ENCODE results near the gene UQCC3.
A peak's percentile ranks its signal among the peaks of the same experiment; 100 is the strongest.
"Not testable (repeated sequence)": the region's sequence is repeated elsewhere in the genome, so short reads cannot be mapped to it uniquely, and the experiment has no call there.

The UQCC3 gene

DNA sequence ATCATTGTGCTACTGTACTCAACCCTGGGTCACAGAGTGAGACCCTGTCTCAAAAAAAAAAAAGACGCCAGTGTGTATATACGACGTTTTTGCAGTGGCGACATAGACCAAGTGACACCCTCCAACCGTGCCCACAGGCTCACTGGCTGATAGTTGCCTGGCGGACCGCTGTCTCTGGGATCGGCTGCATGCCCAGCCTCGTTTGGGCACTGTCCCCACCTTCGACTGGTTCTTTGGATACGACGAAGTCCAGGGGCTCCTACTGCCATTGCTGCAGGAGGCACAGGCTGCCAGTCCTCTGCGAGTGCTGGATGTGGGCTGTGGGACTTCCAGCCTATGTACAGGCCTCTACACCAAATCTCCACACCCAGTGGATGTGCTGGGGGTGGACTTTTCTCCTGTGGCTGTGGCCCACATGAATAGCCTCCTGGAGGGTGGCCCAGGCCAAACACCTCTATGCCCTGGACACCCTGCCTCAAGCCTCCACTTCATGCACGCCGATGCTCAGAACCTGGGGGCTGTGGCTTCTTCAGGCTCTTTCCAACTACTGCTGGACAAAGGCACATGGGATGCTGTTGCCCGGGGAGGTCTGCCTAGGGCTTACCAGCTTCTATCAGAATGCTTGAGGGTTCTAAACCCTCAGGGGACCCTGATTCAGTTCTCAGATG lies 5.1 kb upstream of the UQCC3 start:
- H3K27ac ChIP-seq: peak overlapping the region; percentile 95
- no peak for TF ChIP-seq CTCF (IDR thresholded peaks at IDR 0.05)
- no peak for TF ChIP-seq ZFX (IDR thresholded peaks at IDR 0.05; ENCODE audit: borderline replicate concordance)

GRCh38 chr11:62667460-62667859 lies 4.0 kb upstream of the UQCC3 start:
- TF ChIP-seq ZFX (IDR thresholded peaks at IDR 0.05; ENCODE audit: borderline replicate concordance): no peak
- TF ChIP-seq CTCF (IDR thresholded peaks at IDR 0.05): no peak
- peak overlapping the region; percentile 95 for H3K27ac ChIP-seq

DNA sequence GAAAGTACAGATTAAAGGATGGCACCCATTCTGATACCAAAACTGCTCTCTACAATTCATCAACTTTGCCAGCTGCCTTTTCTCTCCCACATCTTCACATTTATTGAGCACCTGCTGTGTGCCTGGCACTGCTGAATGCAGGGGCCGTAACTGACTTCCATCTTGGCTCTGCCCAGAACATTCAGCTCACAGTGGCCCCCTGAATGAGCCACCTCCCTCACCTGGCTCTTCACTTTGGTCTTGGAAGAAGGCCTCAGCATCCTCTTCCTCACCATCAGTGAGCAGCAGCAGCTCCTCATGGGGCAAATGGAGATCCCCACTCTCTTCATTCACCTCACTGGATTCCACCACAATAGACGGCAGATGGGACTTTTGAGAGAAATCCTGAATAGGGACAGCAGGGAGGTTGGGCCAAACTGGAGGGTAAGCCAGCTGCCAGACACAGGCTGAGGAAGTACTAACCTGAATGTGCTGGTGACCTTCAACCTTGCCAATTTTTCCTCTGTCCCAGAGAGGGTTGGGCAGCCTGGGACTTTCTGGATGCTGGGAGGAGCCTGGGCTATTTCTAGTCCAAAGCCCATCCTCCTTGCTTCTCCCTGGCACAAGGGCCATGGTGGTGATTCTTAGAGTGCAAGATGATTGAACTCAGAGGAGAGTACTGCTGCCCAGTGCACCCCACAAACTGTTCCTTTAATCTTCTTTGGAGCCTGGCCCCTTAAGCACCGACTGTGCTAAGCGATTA lies 1.9 kb upstream of the UQCC3 start:
- peak overlapping the region; percentile 95 for H3K27ac ChIP-seq
- TF ChIP-seq ZFX (IDR thresholded peaks at IDR 0.05; ENCODE audit: borderline replicate concordance) (no peak), CTCF (IDR thresholded peaks at IDR 0.05) (no peak)

- H3K27ac ChIP-seq: peak overlapping the region; percentile 95
- TF ChIP-seq CTCF (IDR thresholded peaks at IDR 0.05): no peak
- TF ChIP-seq ZFX (IDR thresholded peaks at IDR 0.05; ENCODE audit: borderline replicate concordance): no peak
Observed at GRCh38 chr11:62671236-62671607, 251 bp upstream of the UQCC3 start.

DNA sequence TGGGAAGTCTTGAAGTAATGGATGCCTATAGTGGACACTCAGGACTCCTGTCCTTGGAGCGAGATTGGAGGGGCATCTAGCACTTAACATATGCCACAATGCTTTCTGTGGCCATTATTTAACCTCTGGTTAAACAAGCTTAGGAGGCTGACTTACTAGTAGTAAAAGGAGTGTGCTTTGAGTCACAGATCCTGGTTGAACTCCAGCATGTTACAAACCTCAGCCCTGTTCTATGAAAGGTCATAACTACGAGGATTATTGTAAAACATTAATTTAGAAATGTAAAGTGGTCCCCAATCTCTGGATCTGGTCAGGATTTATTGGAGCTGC lies 1.7 kb downstream of the UQCC3 start:
- no peak for TF ChIP-seq CTCF (IDR thresholded peaks at IDR 0.05)
- no peak for TF ChIP-seq ZFX (IDR thresholded peaks at IDR 0.05; ENCODE audit: borderline replicate concordance)
- H3K27ac ChIP-seq: peak overlapping the region; percentile 95

GRCh38 chr11:62675415-62675814 lies 3.9 kb downstream of the UQCC3 start:
- H3K27ac ChIP-seq: not testable (repeated sequence)

DNA sequence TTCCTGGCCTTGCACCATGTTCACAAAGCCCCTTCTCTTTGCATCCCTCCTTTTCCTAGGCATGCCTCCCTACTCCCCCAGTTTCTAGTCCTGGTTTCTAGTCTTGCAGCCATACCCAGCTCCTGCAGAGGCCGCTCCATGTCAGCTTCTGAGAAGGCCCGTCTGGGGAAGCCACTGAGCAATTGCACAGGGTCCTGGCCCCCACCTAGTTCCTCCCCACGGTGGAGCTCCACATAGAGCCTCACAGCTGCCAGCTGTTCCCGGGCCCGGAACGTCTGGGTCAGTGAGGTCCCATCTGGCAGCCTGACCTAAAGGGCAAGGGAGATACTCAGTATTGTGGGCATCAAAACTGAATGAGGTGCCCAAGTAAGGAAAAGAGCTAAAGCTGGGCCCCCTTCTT lies 5.2 kb downstream of the UQCC3 start:
- H3K27ac ChIP-seq: peak overlapping the region; percentile 77
- TF ChIP-seq ZFX (IDR thresholded peaks at IDR 0.05; ENCODE audit: borderline replicate concordance) (no peak), CTCF (IDR thresholded peaks at IDR 0.05) (no peak)

Measured in 22Rv1 (cell line).